GM19328 (cell line): ENCODE measurements around the gene IER2.

Experiments used
- ATAC-seq: cut with Tn5 transposase; IDR thresholded peaks from one replicate; pipeline ENCODE4 v1.9.1; 2021; ENCODE audit warnings: mild to moderate bottlenecking, moderate library complexity; ENCODE audit not compliant: unreplicated experiment

Gene IER2, protein sequence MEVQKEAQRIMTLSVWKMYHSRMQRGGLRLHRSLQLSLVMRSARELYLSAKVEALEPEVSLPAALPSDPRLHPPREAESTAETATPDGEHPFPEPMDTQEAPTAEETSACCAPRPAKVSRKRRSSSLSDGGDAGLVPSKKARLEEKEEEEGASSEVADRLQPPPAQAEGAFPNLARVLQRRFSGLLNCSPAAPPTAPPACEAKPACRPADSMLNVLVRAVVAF

DNA sequence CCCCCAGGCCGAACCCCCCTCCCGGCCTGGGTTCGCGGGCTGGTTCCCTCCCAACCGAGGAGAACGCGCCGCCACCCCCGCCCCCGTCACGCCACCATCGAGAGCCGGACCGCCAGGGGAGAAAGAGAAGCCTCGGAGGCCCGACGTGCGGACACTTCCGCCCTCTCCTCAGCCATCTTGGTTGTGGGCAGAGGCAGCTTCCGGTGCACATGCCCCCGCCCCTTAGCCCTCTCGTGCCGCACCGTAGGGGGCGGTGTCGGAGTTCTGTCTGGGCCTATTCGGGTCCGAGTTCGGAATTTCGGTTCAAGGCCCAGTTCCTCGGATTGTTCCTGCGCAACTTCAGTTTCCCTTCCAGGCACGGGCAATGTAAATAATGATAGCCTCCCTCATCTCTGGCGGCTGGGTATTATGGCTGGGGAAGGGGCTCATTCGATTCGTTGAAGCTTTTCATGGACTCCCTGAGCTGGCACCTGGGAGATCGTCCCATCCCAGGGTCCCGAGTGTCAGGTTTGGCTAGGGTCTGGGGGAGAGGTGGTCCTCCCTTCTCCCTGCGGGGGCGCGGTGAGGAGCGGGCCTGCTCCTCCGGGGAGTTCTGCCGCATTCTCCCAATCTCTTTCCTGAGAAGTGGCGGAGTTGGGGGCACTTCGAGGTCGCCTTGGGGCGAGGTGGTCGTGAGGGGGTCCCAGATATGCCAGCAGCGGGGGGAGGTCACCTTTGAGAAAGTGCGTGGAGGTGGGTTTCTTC lies at the start of gene IER2, which contains the start of gene STX10:
Gene IER2 (plus strand): TSS at position 225 of the 744 bp plus-strand sequence. CDS start 2,776 bp downstream, outside the sequence.
Gene STX10 (minus strand): TSS at position 189 of the 744 bp plus-strand sequence. CDS start 202 bp downstream, outside the sequence.
- ATAC-seq, result peak; percentile 36

DNA sequence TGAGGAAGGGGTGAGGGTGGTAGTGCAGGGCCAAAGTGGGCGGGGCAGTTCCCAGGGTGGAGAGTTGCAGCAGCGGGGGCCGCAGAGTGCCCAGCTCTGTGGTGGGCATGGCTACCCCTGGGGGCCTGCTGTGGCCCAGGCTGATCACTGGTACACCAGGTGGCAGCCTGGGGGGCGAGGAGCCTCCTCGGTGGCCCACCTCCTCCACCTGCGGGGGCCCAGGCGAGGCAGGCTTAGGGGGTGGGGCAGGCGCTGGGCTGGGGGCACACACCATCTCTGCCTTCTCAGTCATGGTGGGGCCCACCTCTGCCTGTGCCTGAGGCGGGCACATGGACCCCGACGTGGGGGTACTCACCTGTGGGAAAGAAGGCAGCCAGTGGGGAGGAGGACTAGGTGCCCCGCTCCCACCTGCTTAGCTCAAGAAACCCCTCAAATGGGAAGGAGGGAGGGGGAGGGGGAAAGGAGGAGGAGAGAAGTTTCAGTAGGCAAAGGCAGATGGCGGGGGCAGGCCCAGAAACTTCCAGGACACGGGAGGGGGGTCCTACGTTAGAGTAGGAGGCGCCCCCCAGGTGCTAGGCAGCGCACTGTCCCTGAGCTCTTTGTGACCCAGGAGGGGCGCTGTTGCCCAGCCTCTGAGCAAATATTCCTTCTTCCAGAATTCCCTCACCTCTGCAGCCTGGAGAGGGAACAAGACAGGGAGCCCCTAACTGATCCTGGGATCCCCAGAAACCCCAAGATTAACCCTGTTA lies 49.2 kb upstream of the IER2 start:
- no peak for ATAC-seq

DNA sequence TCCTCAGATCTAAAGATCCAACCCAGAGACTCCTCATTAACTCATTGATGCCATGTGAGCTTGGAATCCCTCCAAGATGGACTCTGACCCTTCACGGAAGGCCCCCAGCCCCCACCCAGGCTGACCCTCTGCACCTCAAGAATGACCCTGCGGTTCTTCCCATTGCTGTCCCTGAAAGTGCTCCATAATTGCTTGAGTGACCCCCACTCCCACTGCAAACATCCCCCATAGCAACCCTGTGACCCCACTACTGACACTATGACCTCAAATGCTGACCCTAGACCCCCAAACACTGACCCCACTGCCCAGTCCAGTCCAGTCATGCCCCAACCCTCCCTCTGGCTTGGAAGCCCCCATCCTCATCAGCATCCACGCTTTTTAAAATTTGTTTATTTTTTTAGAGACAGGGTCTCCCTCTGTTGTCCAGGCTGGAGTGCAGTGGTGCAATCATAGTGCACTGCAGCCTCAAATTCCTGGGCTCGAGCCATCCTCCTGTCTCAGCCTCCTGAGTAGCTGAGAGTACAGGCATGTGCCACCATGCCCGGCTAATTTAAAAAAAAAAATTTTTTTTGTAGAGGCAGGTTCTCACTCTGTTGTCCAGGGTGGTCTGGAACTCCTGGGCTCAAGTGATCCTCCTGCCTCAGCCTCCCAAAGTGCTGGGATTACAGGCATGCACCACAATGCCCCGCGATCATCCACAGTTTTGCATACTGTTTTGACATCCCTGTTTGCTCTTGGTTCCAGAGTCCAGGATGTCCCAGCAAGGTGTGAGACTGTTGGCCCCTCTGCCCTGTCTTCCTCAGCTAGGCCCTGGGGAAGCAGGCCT lies 48.4 kb upstream of the IER2 start:
- ATAC-seq, result no peak

DNA sequence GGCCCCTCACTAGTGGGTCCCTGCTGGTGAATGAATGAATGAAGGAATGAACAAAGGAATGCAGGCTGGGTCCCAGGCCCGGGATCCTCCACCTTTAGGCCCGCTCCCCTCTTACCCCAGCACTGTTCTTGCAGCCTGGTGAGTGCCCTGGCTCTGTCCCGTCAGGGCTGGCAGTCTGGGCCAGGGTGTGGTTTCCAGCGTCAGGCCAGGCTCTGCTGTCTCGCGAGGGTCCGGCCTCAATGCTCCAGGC lies 47.9 kb upstream of the IER2 start:
- ATAC-seq, result no peak

DNA sequence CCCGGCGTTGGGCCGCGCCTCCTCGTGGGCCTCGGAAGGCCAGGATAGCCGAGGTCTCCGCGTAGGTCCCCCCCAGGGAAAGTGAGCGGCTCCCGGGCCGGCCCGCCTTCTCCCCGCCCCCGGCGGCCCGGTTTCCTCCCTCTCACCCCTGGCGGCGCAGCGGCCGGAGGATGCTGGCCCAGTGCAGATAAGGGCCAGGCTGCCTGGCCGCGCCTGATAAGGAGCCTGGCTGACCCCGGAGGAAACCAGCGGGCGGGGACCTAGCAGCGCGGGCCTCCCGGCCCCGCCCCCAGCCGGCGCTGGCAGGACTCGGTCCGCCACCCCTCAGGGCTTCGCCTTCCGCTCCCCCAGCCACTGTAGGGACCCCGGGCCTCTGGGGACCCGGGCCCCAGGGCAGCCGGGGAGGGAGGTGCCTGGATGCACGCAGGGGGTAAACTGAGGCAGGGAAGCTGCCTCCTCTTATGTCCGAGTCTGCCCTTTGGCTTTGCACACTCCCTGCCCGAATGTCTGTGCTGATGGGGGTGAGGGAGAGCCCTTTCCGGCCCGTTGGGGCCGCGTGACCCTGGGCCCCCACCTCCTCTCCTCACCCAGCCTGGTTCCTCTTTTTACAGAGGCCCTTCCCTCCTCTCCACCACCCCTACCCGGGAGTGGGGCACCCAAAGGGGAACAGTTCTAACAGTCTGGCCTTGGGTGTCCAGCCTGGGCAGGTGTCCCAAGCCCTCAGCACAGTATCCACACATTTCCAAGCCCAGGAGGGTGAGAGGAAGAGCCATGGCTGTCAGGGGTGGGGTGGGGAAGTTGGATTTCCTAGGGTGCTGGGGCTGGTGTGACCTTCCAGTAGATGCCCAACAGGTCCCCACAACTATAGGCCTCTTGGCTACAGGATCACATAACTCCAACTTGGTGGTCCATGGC lies 47.3 kb upstream of the IER2 start, which contains the start of gene LYL1:
Gene LYL1 (minus strand): TSS at position 193 of the 915 bp plus-strand sequence. CDS start 1,687 bp downstream, outside the sequence.
- peak; percentile 41 for ATAC-seq

DNA sequence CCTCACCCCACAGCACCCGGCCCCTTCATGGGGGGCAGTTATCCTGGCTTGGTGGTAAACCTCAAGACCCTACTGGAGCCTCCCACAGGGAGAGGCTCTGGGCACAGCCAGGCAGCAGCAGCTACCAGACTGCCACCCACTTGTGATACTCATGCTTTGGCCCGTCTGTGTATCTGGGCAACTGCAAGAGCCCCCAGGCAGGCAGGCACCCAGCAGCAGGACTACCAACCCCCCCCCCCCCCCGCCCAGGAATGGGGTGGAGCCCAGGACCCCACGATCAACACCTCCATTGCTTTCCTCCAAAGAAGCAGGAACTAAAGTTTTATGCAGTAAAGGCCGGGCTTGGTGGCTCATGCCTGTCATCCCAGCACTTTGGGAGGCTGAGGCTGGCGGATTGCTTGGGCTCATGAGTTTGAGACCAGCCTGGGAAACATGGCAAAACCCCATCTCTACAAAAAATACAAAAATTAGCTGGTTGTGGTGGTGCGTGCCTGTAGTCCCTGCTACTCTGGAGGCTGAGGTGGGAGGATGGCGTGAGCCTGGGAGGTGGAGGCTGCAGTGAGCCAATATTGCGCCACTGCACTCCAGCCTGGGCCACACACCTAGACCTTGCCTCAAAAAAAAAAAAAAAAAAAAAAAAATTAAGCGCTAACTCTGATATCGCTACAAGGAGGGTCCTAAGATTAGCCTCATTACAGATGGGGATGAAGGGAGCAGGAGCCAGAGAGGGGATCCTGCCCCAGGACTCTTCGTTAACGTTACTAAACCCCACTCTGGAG lies 46.4 kb upstream of the IER2 start:
- no peak for ATAC-seq

DNA sequence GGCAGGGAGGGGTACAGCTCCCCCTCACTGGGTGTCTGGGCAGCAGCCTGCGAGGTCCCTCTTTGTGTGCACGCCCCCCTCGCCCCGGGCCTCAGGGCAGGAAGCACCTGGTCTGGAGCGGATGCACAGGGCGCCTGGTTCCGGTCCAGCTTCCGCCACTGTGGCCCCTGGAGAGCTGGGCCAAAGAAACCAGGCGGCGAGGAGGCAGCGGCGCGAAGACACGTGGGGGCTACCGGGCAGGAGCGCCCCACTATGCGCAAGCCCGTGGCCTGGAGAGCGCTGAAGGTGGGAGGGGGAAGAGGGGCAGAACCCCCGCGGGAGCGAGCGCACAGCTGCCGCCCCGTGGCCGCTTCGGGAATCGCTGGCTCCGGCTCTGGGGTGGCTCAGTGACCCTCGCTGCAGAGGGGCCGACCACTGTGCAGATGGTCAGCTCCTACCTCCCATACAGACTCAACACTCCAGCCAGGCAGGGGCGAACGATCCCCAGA lies 45.8 kb upstream of the IER2 start:
- ATAC-seq, result no peak

DNA sequence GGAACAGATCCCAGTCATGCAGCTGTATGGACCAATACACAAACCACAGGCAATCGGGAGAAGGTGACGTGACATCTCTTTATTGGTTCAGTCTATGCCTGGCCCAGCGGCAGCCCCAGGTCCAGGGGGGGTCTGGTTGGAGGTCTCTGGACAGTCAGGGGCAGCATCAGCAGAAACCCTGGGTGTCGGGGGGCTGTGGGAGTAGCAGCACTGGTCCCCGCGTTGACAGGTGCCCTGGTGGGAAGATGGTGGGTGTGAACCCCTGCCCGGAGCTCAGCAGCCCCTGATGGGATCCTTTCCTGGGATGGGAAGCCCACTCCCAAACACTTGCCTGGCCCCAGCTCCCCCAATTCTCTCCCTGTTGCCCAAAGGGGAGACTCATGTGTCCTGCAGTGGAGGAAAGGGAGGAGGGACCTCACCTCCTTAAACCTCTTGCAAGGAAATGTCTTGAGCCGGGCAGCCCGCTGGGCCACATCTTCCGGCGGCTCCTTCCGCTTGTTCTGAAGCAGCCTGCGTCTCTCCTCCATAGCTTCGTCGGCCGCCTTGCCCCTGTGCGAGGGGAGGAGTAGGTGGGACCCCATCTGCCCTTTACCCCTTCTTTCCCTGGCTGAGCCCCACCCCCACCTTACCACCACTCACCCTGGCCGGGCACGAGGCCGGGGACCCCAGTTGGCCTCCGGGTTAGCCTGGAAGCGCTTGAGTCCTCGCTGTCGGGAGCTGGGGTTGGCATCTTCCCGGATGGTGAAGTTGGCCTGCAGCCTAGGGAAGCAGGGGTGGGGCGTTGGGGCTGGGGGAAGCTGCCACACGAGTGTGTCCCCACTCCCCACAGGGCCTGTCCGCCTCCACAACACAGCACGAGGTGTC lies 45.1 kb upstream of the IER2 start:
- no peak for ATAC-seq

DNA sequence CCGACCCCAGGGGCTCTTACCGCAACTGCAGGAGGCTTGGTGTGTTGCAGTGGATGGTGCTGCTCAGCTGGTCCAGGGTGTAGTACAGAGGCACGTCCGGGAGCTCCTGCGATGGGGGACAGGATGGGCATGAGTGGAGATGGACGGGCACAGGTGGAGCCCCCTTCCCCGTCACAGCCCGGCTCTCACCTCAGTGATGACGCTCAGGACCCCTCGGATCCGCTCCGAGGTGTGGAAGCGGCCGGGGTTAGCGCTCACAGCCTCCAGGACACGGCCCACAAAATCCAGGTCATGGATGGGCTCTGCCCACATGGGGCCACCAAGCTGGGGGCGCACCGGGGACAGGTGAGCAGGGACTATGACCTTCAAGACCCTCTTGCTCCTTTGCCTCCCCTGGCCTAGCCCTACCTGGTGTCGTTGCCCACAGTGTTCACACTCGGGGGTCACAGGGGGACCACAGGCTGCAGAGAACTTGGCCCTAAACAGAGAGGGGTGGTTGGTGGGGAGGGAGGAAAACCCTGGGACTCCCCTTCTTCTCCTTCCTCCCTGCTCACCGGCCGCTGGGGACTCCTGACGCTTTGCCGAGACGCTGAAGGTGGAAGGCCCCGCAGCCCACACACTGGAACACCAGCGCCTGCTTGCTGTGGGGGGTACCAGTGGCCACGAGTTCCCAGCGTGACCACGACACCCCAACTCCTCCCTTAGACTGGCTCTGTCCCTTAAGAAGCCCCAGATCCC lies 40.7 kb upstream of the IER2 start:
- no peak for ATAC-seq

DNA sequence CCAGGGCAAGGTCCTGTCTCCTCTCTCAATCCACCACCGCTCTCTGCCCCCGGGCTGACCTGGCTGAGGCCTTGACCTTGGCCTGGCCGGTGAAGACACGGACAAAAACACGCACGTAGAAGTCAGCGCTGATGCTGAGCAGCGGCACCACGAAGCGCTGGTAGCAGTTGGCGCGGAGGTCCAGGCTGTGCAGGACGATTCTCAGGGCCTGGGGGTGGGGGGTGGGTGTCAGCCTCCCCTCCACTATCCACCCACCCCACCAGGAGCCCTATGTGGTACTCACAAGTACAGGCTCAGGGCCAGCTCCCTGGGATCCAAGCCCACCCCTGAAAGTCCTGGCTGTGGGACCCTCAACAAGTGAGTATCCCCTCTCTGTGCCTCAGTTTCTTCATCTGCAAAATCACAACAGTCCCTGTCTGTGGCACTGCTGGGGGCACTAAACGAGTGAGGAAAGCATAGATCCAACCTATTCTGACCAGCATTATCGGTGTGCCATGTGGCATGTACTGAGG lies 40.1 kb upstream of the IER2 start:
- ATAC-seq, result no peak

DNA sequence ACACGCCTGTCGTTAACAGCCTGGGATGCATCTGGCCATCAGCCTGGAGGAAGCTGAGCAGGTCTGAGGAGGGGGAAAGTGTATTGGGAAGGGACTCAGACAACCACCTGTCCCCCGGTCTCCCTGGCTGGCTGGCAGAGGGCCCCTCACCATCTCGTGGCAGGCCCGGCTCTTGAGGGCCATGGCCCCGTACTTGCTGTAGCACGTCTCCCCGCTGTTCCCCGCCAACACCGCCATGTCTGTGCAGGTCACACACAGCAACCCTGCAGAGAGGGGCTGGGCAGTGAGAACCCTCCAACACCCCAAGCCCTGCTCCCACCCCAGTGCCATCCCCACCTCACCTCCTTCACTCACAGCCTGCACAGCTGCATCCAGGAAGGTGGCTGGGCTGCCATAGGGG lies 37.7 kb upstream of the IER2 start:
- no peak for ATAC-seq

DNA sequence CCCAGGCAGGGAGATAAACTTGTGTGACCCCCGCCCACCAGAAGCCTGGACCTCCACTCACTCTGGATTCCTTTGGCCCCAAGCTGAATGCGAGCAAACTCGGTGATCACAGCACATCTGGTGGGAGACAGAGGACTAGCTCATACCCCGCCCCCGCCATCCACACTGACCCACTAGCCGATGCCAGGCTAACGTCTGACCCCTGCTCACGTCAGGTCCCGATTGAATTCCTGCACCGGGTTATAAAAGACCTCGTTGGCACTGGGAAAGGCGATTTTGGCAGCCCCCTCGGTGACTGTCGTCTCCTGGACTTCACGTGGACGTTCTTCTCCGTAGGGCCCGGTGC lies 34.3 kb upstream of the IER2 start:
- no peak for ATAC-seq

DNA sequence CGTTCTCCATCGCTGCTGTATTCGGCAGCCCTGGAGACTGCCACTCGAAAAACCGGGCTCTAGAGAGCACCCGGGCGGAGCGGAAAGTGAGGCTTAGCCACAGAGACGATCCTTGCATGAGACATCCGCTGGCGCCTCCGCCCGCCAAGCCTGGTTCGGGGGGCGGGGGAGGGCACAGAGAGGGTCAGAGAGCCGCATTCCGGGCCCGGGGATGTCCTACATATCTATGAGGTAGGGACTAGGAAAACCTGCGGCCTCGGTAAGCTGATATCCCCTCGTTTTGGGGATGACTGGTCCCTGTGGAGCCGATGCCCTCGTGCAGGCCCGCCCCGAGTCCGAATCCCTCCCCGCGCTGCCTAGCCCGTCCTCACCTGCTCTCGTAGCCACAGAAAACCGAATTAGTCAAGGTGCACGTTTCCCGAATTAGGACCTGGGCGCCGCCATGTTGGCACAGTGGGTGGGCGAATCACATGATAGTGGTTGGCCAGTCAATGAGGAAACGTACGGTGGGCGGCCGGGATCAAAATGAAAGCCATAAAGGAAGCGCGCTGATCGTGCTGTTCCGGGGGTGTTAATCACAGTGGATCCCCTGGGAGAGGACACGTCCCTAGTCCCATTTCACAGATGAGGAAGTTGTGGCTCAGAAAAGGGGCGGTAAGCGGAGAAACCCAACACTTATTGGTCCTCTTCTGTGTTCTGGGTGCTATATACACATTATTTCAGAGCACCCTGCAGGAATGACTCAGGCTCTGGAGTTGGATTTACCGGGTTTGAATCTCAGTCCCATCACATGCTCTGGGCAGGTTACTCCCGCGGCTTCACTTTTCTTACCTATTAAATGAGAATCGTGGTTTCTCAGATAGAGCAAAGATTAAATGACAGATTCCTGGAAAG lies 33.7 kb upstream of the IER2 start, which contains the start of gene TRMT1:
Gene TRMT1 (minus strand): TSS at position 459 of the 894 bp plus-strand sequence. CDS start 341 bp downstream, at position 118.
- peak; percentile 41 for ATAC-seq

DNA sequence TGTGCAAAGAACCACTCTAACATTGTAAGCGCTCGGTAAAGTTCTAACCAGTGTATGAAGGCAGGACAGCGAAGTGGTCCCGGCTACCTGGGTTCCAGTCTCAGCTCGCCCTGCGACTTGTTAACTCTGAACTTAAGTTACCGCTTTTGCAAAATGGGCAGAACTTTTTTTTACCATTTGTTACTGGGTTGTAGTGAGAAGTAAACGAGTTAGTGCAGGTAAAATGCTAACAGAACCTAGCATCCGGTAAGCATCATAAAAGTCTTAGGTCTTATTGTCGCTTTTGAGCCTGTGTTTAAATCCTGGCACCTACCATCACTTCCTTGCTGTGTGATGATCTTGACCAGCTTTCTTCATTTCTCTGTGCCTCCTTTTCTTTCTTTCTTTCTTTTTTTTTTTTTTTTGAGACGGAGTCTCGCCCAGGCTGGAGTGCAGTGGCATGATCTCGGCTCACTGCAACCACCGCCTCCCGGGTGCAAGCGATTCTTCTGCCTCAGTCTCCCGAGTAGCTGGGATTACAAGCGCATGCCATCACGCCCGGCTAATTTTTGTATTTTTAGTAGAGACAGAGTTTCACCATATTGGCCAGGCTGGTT lies 32.9 kb upstream of the IER2 start:
- ATAC-seq, result no peak

DNA sequence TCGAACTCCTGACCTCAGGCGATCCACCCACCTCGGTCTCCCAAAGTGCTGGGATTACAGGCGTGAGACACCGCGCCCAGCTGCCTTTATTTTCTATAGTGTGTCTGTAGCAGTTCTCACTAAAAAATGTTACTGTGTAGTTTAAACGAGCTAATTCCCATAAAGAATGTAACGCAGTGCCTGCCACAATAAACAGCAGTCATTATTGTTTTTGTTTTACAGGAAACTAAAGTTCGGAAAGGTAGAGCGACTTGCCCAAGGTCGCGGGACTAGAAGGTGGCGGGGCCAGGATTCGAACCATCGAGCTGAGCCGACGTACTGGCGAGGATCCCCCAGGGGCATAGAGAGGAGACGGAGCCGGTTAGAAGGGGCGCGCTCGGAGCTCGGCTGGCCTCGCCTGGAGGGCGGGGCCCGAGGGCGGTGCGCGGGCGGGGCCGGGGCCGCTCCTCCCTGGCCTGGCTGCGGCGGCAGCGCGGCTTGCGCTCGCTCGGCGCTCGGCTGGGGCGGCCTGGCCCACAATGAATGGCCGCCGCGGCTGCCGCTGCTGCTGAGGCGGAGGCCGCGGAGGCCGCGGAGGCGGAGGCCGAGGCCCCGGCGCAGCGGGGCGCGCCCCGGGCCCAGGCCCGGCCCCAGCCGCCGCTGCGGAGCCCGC lies 32.3 kb upstream of the IER2 start, which contains the start of gene NACC1:
Gene NACC1 (plus strand): TSS at position 493 of the 652 bp plus-strand sequence. CDS start 16,944 bp downstream, outside the sequence.
- ATAC-seq, result peak; percentile 62
